Coronary artery (tissue), 2 donors: ENCODE measurements around the gene ULK3.

Experiments
- DNase-seq: peaks from one replicate; pipeline ENCODE4 v3.0.0-alpha.2; 2017; ENCODE audit warnings: low spot score
- H3K27ac ChIP-seq, 2 donors: fragments of 200-600 bp; sonication (generic); one replicate each; pipeline ENCODE4 v1.5.1; 2016 to 2019
- H3K4me3 ChIP-seq: fragments of 200-600 bp; sonication (generic); 2 replicates; pipeline ENCODE4 v1.5.1; 2016; ENCODE audit warnings: mild to moderate bottlenecking, moderate library complexity
- TF ChIP-seq, protein P1 (sequence below): fragments of 200-600 bp; sonication (generic); IDR thresholded peaks from one replicate; pipeline ENCODE4 v1.5.1; 2019; ENCODE audit warnings: antibody characterized with exemption

ULK3 gene

DNA sequence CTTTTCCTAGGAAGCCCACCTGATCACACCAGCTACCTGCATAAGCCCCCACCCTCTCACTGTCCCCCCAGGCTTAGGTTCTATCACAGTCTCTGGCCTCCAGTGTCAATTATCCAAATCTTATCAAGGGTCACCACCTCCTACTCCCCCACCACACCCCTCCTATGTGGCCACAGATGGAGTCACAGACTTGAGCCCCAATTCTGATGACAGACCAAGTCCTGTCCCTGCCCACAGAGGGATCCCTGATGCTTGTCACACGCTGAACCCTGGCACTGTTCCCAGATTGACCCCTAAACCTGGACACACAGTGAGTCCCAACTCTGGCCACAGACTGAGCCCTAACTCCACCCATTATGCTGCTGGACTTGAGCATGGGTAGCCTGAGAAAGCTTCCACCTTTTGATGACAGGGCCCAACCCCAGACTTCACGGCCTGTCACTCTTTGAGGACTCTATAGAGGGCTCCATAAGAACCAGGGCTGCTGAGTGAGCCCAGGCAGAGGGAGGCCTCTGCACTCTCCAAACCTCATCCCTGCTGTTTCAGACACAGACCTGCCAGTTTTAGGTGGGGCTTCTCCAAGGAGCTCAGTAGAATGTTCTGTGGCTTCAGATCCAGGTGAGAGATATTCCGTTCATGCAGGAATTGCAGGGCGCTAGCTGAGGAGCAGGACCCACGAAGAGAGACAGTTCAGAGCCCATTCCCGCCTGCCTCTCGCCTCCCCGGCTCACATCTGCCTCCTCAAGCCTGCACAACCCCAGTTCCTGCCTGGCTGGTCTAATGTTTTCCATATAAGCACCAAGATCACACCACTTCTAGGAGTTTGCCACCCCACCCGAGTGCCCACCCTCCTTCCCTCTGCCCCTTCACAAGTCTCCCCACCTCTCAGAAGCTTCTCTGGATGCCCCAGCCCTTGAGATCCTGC lies 1.8 kb downstream of the ULK3 start:
- H3K27ac ChIP-seq, result no peak overlapping the region
- TF ChIP-seq, protein P1, sequence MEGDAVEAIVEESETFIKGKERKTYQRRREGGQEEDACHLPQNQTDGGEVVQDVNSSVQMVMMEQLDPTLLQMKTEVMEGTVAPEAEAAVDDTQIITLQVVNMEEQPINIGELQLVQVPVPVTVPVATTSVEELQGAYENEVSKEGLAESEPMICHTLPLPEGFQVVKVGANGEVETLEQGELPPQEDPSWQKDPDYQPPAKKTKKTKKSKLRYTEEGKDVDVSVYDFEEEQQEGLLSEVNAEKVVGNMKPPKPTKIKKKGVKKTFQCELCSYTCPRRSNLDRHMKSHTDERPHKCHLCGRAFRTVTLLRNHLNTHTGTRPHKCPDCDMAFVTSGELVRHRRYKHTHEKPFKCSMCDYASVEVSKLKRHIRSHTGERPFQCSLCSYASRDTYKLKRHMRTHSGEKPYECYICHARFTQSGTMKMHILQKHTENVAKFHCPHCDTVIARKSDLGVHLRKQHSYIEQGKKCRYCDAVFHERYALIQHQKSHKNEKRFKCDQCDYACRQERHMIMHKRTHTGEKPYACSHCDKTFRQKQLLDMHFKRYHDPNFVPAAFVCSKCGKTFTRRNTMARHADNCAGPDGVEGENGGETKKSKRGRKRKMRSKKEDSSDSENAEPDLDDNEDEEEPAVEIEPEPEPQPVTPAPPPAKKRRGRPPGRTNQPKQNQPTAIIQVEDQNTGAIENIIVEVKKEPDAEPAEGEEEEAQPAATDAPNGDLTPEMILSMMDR, result no peak
- H3K4me3 ChIP-seq, result no peak overlapping the region
- DNase-seq, result no peak

DNA sequence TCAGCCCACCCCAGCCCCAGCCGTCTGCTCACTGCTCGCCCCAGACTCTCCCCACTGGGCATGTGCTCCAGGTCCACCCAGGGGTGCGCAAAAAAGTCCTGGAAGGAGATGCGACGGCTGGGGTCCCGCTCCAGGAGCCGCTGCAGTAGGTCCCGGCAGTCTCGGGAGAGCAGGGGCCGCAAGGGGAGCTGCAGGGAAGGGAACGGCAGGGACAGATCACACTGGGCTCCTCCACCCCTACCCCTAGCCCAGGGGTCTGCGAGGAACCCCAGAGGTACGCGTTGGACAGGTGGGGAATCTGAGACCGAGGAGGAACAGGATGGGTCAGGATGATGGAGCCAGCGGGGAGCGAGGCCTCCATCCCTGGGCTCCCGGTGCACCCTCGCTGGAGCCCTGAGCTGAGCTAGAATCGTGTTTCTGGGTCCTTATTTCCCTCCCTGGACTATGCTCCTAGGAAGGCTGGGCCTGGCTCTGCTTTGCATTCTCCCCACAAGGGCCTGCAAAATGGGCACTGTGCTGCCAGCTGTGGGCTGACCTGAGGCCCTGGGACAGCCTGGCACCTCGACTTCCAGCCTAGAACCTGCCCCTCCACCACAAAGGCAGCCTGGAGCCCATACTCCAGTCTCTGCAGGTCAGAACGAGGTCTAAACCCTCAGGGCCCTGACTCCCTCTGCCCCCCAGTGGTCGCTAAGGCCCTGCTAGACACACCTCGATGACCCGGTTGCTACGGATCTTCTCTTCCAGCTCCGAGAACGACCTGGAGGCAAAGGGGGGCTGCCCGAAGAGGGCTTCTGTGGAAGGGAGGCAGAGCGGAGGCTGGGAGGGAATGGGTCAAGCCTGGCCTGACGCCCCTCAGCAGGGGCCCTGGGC lies 3.2 kb downstream of the ULK3 start:
- no peak overlapping the region for H3K27ac ChIP-seq
- H3K4me3 ChIP-seq, result no peak overlapping the region
- TF ChIP-seq, protein P1, result no peak
- no peak for DNase-seq

DNA sequence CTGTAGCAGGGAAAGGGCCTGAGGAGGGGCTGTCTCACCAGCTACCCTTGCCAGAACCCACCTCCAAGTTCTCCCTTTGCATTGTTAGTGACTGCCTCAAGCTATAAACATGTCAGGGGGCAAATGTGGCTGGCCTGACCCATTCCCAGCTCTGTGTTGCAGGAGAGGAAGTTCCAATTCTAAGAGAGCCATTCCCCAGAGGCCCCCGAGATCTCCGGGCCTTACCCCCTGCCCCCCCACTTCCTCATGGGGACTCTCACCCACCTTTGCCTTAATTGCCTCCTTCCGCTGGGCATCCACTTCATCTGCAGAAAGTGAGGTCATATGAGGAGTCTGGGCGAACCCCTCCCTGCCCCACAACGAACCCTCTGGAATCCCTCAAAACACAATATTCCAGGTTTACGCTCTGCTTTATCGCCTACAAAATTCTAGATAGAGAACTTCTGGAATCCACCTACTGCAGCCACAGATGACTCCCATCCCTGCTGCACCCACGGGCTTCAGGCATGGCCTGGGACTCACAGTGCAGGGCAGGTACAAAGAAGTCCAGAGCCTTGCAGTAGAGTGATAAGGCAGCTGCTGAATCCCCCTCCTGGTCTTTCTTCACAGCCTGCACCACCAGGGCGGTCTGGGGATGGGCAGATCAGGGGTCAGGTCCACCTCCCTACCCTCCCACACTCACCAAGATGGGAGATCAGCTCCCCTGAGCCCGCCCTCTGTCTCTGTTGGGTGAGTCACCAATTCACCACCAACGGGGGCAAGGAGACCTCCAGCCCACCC lies 4.0 kb downstream of the ULK3 start:
- no peak overlapping the region for H3K4me3 ChIP-seq
- TF ChIP-seq, protein P1, result no peak
- no peak for DNase-seq

DNA sequence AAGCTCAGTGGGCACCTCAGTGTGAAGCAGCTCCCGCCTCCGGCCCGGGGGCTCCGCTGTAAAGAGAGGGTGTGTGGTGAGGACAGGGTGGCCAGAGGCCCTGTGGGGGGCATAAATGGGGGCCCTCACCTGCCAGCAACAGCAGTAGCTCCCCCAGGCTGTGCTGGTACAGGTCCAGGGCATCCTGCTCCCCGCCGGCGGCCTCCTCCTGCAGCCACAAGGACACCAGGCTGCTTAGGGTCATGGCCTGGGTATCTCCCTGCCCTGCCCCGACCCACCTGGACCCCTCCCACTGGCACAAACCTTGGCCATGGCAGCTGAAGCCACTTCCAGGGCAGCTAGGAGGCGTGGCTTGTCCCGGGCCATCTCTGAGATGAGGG lies 4.8 kb downstream of the ULK3 start:
- H3K4me3 ChIP-seq, result no peak overlapping the region
- TF ChIP-seq, protein P1, result no peak
- no peak for DNase-seq
- no peak overlapping the region for H3K27ac ChIP-seq

More for the DNA sequence above, 4.0 kb downstream of the ULK3 start:
- H3K27ac ChIP-seq, result no peak overlapping the region

DNA sequence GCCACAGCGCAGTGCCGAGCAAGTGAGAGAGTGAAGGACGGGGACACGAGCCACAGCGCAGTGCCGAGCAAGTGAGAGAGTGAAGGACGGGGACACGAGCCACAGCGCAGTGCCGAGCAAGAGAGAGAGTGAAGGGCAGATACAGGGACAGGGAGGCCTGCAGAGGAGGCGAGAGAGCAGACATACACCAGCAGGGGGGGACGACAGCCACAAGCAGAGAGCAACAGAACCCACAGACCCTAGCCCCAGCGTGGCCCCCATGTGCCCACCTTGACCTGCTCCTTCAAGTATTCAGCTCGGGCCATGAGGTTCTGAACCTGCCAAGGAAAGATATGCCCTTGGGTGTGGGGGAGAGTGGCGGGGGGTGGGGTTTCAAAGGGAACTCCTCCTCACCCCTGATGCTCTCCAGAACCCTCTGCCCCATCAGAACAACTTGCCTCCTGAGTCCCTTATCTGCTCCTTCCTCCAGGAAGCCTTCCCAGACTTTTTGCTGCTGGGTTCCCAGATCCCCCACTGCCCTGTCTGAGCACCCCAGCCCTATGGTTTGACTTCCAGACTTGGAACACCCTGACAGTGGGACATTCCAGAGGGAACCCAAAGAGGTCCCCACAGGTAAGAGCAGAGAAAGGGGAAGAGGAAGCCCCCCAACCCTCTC lies 5.3 kb downstream of the ULK3 start:
- no peak overlapping the region for H3K27ac ChIP-seq
- TF ChIP-seq, protein P1, result no peak
- no peak for DNase-seq
- no peak overlapping the region for H3K4me3 ChIP-seq

DNA sequence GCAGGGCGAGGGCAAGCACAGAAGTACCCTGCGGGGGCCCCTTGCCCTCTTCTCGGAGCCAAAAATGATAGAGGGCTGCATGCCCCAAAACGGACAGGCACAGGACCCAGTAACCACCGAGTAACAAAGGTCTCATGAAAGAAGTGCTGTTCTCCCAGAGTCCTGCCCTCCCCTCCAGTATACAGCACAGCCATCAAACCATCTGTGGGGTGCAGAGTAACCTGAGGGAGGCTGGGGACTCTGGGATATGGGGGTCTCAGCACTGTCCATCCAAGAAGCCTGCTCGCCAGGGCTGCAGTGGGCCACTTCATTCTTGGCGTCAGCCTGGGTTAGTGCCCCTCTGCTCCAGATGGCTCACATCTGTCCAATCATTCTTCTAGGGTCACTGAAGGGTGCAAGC lies 6.1 kb downstream of the ULK3 start:
- TF ChIP-seq, protein P1, result no peak
- DNase-seq, result no peak
- Histone ChIP-seq H3K27ac (no peak overlapping the region), H3K4me3 (no peak overlapping the region)
